Measurements from ENCODE around the gene TMEM186.
"Not testable (repeated sequence)": the region's sequence is repeated elsewhere in the genome, so short reads cannot be mapped to it uniquely, and the experiment has no call there.

The TMEM186 gene

GRCh38 chr16:8797364-8798173 lies at the start of gene TMEM186, which contains the start of gene PMM2:
TSS of gene TMEM186 (minus strand) at chr16:8797639. CDS start at chr16:8797614, 25 bp downstream.
TSS of gene PMM2 (plus strand) at chr16:8797839. CDS start at chr16:8797883, 44 bp downstream.
- peak; percentile 97 to 99 for DNase-seq

GRCh38 chr16:8847145-8847544 lies 49.7 kb upstream of the TMEM186 start:
- DNase-seq: no peak

GRCh38 chr16:8846401-8846932 lies 49.0 kb upstream of the TMEM186 start:
- DNase-seq: no peak

GRCh38 chr16:8845699-8846298 lies 48.4 kb upstream of the TMEM186 start:
- no peak for DNase-seq

- DNase-seq: not testable (repeated sequence)
Measured at GRCh38 chr16:8843296-8843695, 45.9 kb upstream of the TMEM186 start.

GRCh38 chr16:8842016-8842415 lies 44.6 kb upstream of the TMEM186 start:
- peak; percentile 73 to 88 for DNase-seq

- not testable (repeated sequence) for DNase-seq
Measured at GRCh38 chr16:8837594-8837993, 40.2 kb upstream of the TMEM186 start.

GRCh38 chr16:8836797-8837196 lies 39.4 kb upstream of the TMEM186 start:
- DNase-seq: peak in 1 of 2 experiments; percentile 53

- peak in 1 of 2 experiments; percentile 26 for DNase-seq
Measured at GRCh38 chr16:8832717-8833105, 35.3 kb upstream of the TMEM186 start.

- no peak for DNase-seq
Measured at GRCh38 chr16:8831871-8832716, 34.7 kb upstream of the TMEM186 start.

GRCh38 chr16:8831450-8831849 lies 34.0 kb upstream of the TMEM186 start:
- DNase-seq: no peak

- no peak for DNase-seq
Measured at GRCh38 chr16:8828541-8829165, 31.2 kb upstream of the TMEM186 start.

GRCh38 chr16:8826278-8826879 lies 28.9 kb upstream of the TMEM186 start:
- no peak for DNase-seq

GRCh38 chr16:8822403-8822802 lies 25.0 kb upstream of the TMEM186 start:
- DNase-seq: no peak

- DNase-seq: no peak
Measured at GRCh38 chr16:8819411-8820034, 22.1 kb upstream of the TMEM186 start.

GRCh38 chr16:8818504-8819270 lies 21.2 kb upstream of the TMEM186 start:
- DNase-seq: peak in 1 of 2 experiments; percentile 25

- no peak for DNase-seq
Measured at GRCh38 chr16:8816967-8817655, 19.7 kb upstream of the TMEM186 start.

- no peak for DNase-seq
Measured at GRCh38 chr16:8814095-8814806, 16.8 kb upstream of the TMEM186 start.

GRCh38 chr16:8812162-8812843 lies 14.9 kb upstream of the TMEM186 start:
- DNase-seq: no peak
